GM18502 (cell line): Measurements from ENCODE around the gene AIPL1.

Experiments used
- ATAC-seq: cut with Tn5 transposase; IDR thresholded peaks from one replicate; pipeline ENCODE4 v1.9.1; 2021; ENCODE audit warnings: mild to moderate bottlenecking; ENCODE audit not compliant: unreplicated experiment, poor library complexity

The AIPL1 gene

DNA sequence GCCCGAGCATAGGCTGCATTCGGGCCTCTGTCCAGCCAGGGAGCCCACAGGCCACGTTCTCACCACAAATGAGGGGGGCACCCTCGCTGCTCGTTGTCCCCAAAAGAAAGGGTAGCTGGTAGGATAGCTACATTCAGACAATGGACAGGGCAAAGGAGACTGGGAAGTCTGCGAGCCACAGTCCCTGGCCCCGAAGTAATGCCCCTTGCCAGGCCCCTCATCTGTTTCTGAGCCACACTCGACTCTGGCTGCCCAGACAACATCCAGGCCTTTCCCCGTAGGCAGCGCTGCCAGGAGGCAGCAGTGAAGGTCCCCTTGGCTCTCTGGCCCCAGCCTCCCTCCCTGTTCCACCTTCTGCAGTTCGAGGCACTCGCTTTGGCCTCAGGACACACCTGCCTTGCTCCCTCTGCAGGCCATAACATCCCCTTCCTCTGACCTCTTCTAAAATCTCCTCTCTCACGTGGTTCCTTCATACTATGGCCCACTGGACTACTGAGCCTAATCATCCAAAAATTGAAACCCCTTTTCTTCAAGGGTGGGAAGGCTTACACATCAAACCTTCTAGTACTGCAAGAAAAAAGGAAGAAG is 12.2 kb downstream of the AIPL1 start:
- ATAC-seq, result no peak

DNA sequence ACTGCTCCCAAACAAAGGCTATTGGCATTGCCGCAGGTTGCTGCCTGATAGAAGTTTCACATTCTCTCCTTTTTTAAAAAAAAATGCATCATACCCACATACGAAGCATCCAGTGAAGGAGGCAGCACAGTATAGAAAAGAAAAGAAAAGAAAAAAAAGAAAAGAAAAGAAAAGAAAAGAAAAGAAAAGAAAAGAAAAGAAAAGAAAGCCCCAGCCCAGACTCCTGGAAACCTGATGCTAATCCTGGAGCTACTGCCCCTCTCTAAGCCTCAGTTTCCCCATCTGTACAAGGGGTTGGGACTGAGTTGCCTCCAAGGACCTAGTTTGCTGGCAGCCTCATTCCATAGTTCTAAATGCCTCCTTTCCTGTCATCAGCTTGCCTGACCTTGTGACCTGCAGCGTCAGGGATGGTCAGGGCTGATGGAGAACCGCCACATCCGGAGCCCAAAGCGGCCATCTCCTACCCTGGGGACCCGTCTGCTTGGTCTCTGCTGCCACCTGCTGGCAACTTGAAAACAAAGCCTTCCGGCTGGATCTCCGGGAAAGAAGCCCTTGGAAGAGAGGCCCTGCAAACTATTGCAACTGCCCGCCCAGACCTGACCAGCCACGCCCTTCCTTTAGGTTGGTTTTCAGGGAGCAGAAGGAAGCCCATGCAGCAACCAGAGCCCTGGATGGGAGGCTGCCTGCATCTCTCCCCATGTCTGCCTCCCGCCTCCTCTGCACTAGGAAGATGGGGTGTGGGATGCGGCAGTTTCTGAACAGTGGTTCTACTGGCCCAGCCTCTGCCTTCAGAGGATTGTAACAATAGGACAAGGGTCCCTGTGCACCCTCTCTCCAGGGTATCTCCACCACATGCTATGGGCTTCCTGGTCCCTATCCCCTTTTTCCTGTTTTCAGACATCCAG is 13.0 kb downstream of the AIPL1 start:
- ATAC-seq, result no peak

DNA sequence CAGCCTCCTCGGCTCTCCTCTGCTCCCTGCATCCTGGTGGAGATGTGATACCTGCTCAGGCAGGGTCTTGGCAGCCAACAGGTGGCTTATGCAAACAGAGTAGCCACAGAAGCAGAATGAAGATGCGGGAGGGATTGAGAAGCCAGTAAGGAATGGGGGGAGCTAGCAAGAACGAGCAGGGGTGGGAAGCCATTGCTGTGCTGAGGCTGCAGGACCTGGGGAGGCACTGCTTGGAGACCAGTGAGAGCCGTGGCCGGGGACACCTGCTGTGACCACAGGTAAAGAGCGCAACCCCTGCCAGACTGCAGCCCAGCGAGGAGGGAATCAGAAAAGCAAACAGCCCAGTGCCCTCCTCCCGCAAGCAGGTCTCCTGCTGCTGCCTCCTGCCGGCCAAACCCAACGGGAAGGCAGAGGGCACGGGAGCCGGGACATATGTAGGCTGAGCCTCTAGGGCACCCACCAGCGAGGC is 14.7 kb downstream of the AIPL1 start:
- ATAC-seq, result no peak

GRCh38 chr17:6415616-6416015 is 19.3 kb downstream of the AIPL1 start:
- ATAC-seq, result no peak

DNA sequence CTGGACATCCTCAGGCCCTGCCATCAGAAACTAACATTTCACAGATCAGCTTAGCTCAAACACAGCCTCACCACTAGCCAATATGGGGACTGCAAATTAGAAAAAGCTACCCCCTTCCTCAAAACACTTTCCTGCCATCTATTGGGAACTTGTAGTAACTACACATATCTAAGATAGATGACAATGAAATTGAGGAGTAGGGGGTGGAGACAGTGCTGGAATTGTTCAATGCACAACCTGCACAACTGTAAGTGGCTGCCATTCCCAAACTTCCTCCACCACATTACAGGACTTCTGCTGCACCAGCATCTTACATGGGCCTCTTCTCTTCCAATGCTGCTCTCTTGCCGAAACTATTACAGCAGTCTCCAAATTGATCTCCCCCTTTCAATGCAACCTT is 21.9 kb downstream of the AIPL1 start:
- ATAC-seq, result no peak

- no peak for ATAC-seq
Measured at GRCh38 chr17:6408735-6409134, 26.2 kb downstream of the AIPL1 start.

DNA sequence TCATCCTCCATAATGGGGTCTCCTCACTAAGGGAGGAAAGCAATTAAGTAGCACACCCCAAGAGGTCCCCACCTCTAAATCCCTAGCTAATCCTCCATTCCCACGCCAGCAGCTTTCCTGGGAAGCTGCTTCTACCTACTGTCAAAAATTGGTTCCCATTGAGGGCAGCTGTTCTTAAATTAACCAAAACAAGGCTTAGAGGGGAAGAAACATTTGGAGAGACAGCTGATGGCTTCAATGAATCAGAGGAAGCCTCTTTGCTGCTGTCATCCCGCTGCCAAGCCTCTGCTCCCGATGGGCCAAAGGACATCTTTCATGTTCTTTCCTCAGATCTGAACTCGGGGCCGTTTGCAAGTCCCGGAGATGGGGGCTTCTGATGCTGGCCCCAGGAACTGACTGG is 26.6 kb downstream of the AIPL1 start:
- ATAC-seq, result no peak

- ATAC-seq, result no peak
Measured at GRCh38 chr17:6402258-6402657, 32.7 kb downstream of the AIPL1 start.

GRCh38 chr17:6398955-6399354 is 36.0 kb downstream of the AIPL1 start:
- no peak for ATAC-seq

DNA sequence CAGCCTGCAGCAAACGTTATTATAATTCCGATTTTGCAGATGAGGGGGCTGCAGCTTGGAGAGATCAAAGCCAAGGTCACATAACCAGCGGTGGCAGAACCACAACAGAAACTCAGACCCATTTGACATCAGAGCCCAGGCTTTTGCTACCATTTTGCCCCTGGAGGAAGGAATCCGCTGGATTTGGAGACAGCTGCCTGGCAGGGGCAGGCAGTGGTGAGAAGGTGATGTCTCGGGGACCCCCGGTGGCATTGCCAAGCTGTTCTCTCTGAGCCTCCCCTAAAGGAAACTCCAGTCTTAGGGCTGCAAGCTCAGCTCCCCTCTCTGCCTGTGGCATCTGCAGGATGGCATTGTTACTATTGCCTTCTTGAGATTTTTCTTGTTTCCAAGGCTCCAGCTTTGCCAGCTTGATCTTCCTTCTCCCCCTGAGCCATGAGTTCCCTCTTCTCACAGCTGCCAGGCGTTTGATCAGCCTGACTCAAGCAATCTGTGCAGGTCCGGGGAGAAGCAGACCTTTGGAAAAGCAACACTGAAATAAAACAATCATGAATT is 40.8 kb downstream of the AIPL1 start:
- ATAC-seq, result no peak

DNA sequence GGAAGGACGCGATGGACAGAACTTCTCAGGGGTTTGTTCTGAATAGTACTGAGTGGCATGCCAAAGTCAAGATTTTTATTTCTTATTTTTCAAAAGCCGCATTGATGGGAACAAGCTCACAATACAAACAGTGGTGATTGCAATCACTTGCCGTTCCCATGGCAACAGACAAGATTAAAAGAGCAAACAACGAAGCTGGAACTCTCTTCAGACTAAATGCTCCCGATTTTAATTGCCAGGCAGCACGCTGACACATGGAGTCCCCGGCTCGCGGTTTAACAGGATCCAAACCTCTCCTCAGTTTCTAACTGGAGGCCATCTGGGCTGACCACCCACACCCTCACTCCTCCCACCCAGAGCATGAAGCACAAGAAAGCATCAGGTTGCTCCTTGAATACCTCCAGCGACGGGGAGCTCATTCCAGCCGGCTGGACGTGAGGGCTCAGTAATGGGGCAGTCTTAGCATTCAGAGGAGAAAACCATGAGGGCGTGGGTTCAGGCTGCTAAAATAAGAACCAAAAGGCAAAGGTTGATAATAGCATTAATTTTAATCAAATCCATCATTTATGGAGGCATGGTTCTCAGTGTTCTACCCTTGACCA is 41.5 kb downstream of the AIPL1 start:
- ATAC-seq, result no peak

DNA sequence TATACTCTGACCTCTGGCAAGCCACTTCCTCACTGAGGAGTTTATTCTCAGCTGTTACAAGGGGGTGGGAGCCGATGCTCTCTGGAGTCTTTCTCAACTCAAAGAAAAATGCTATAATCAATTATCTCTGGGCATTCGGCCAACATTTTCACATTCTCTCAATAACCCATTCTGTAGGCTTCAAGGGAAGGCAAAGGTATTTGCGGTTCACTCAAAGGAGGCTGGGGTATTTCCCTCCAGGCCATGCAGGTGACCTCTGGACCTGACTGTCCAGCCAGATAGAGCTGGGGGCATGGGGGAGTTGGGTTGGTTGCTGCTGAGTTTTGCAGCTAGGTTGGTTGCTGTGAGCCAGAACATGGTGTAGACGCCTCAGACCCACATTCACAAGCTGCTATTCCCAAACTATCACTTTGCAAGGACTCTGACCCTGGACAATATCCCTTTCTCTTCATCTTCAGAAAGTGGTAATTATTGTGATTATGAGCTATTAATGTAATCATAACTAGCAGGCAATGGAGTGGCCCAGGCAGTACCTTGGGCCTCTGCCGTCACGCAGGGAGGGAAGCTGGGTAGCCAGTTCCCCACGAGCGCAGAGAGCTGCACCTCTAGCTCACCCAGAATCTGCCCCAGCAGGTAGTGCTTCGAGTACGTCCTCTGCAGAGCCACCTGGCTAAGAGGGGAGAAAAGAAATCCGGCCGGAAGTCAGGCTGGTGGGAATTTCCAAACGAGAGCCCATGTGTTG is 42.1 kb downstream of the AIPL1 start:
- no peak for ATAC-seq

- no peak for ATAC-seq
Measured at GRCh38 chr17:6388416-6388815, 46.5 kb downstream of the AIPL1 start.

DNA sequence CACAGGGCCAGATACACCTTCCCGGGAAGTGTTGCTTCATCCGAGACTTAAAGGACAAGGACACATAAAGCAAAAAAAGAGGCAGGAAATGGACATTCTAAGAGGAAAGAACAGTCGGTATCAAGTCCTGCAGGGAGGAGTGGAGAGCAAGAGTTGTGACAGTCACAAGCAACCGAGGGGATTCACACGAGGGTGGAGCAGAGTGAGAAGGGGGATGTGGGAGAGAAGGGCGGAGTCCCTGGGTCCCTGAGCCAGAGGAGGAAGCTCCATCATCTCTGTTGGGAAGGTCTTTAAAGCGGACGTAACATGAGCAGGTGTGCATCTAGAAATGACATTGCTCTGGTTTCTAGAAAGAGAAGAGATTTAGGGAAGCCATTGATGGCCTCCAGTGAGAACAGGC is 47.1 kb downstream of the AIPL1 start:
- ATAC-seq, result no peak

DNA sequence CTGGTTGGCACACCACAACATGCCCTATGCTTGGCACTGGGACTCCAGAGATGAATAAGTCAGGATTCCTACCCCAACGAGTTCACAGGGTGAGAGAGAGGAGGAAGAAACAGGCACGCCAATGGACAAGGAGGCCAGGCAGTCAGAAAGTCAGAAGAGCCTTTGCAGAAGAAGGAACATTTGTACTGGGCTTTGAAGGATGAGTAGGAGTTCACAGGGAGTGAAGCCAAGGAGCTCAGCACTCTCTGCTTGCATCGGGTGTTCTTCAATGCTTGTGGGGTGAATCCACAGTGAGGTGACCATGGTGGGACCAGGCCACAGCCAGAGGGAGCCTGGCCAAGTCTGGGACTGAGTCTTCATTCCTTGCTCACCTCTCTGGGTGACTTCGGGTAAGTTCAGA is 47.5 kb downstream of the AIPL1 start:
- ATAC-seq, result no peak

DNA sequence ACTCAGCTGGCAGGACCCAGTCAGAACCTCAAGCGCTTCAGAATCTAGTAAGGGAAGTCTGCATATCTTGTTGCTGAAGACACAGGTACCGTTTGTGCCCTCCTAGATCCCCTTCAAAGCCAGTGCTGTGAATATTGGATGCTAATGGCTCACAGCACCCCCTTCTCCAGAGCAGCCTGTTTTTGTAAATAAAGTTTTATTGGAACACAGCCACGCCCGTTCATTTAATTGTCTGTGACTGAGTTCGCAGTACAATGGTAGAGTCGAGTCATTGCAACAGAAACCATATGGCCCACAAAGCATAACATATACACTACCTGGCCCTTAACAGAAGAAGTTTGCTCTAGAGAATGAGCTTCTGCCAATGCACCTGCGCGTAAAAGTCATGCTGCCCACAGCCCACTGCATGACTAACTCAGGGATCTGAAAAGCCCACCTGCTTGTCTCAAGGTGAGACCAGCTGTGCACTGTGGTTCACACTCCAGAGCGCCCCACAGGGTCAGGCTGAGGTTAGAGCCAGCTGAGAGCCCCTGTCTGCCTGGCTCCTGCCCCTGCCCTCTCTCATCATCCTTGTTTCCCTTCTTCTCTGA is 48.8 kb downstream of the AIPL1 start:
- no peak for ATAC-seq

GRCh38 chr17:6384481-6384880 is 50.4 kb downstream of the AIPL1 start:
- no peak for ATAC-seq

DNA sequence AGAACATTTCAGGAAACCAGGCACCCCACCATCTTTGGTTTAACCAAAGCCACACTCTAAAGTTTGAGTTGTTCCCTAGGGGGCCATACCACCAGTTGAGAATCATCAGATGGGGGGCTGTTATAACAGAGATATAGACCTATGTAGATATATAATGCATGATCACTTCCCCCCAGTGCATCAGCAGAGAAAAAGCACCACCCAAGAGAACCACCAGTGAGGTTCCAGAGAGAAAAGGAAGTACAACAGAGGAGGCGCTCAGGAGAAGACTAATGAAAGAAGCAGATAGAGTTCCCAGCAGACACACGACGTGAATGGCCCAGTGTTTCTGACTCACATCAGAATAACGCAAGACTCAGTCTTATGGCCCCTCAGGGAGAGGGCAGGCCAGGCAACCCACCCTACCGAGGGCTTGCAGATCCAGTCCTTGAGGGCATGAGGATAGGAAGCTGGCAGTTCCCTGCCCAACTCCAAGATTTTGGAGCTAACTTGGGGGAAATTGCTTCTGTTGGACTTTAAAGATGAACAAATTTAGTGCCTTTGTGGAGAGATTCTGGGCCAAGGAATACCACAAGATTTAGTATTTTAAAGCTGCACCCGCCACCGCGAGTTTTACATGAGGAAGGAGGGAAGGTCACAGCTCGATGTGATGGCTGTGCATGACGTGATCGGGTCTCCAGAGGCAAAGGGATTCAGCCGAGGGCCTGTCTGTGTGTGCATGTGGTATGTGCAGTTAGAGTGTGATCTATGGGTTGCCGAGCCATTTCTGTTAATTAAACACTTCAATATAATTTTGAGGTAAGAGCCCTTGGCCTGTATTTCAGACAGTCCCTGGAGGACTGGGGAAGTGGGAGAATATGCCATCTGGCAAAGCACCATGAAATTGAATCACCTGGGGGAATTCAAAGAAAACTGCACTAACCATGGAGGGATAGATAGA is 53.1 kb downstream of the AIPL1 start:
- no peak for ATAC-seq

DNA sequence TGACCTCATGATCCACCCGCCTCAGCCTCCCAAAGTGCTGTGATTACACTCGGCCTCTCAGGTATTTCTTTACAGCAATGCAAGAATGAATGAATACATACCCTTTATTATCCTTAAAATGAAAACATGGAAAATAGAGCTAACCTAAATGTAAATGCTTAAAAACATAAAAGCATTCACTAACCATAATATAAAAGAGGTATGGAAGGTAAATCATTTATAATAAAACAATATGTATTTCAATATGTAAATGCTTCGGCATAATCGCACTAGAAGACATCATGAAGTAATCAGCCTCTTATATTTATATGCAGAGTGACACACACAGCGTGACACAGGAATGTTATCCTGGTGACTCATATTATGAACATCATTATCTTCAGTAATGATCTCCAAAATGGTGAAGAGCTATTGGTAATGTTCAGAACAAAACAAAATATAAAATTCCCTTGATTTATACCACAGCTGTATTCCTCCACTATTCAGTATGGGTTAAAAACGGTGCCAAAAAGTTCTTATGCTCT is 53.9 kb downstream of the AIPL1 start:
- no peak for ATAC-seq
